PC-3 (cell line): Measurements from ENCODE around the gene PRRG4.

Experiments used
- EZH2 ChIP-seq: fragments of 300-600 bp; sonication (generic); IDR thresholded peaks from one replicate; pipeline ENCODE4 v1.6.1; 2017; ENCODE audit warnings: antibody characterized with exemption, mild to moderate bottlenecking, low read length; ENCODE audit not compliant: unreplicated experiment
- EZH2phosphoT487 ChIP-seq: fragments of 300-600 bp; sonication (generic); IDR thresholded peaks from 2 replicates; pipeline ENCODE4 v1.6.1; 2018; ENCODE audit warnings: mild to moderate bottlenecking, antibody characterized with exemption, low read length, borderline replicate concordance
- TF ChIP-seq, protein P1 (sequence below): fragments of 300-600 bp; sonication (generic); conservative IDR thresholded peaks from 2 replicates; pipeline ENCODE4 v1.5.1; 2017; ENCODE audit warnings: antibody characterized with exemption, low read depth, mild to moderate bottlenecking, low read length

DNA sequence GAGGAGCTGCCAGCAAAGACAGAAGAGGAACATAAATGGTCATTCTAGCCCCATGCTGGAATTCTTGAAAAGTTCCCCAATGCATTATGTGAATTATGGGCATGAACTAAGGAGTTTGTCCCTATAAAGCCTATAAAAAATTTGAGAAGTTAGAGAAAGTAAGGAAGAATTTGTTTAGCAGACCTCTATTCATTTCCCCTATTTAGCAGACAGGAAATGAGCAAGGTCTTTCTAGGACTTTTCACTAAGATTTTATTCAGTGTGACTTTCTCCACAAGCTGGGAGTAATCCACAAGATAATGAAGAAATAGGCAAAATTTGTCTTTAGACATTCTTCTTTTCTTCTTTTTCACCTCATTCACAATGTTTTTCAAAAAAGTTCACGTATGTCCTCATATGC, 20.0 kb downstream of the PRRG4 start:
- TF ChIP-seq, protein P1, sequence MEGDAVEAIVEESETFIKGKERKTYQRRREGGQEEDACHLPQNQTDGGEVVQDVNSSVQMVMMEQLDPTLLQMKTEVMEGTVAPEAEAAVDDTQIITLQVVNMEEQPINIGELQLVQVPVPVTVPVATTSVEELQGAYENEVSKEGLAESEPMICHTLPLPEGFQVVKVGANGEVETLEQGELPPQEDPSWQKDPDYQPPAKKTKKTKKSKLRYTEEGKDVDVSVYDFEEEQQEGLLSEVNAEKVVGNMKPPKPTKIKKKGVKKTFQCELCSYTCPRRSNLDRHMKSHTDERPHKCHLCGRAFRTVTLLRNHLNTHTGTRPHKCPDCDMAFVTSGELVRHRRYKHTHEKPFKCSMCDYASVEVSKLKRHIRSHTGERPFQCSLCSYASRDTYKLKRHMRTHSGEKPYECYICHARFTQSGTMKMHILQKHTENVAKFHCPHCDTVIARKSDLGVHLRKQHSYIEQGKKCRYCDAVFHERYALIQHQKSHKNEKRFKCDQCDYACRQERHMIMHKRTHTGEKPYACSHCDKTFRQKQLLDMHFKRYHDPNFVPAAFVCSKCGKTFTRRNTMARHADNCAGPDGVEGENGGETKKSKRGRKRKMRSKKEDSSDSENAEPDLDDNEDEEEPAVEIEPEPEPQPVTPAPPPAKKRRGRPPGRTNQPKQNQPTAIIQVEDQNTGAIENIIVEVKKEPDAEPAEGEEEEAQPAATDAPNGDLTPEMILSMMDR: no peak
- no peak for TF ChIP-seq EZH2phosphoT487
- TF ChIP-seq EZH2: no peak
